ENCODE results near the gene TPPP3.

Gene TPPP3

DNA sequence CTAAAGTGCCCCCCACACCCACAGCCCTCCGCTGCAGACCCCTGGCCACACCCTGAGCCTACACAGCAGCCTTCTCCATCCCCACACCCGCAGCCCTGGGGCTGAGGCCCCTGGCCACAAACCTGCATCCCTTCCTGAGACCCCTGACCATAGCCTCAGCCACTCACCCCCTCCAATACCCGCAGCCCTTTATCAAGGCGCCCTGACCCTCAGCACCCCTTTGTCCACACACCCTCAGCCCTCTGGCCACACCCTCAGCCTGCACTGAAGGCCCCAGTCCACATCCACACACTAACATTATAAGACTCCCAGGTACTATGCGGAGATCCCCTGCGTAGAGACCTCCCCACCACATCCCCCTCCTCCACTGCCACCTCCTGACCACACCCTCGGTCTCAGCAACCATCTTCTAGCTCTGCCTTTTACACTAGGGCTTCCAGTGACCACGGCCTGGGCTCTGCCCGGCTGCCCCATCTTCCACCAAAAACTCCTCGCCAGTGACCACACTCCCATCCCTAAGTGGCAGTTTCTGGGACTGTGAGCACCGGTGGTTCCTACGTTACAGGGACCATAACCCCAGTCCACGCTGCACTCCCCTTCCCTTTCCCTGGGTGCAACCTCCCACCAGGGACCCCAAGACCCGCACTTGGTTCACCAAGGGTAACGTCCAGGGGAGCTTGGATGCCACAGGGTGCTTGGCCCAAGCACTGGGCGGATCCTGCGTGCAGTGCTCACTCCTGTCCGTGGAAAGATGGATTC is 818 bp downstream of the TPPP3 start:
- no peak; the same call in 2 of the 3 replicates for ATAC-seq
- TF ChIP-seq ARNTL (CRISPR knock-in tag; IDR thresholded peaks at IDR 0.05; ENCODE audit: borderline replicate concordance, low read depth) = no peak
- no peak for TF ChIP-seq ZNF565 (CRISPR knock-in tag; conservative IDR thresholded peaks at IDR 0.05; ENCODE audit: low read depth)
- no peak for TF ChIP-seq ZNF8 (CRISPR knock-in tag; IDR thresholded peaks at IDR 0.05)
- no peak for TF ChIP-seq CSDC2 (CRISPR knock-in tag; IDR thresholded peaks at IDR 0.05)
- TF ChIP-seq TOX (CRISPR knock-in tag; IDR thresholded peaks at IDR 0.05; ENCODE audit: borderline replicate concordance) = no peak
- no peak for TF ChIP-seq ZFP3 (CRISPR knock-in tag; IDR thresholded peaks at IDR 0.05)
- TF ChIP-seq, protein P1, sequence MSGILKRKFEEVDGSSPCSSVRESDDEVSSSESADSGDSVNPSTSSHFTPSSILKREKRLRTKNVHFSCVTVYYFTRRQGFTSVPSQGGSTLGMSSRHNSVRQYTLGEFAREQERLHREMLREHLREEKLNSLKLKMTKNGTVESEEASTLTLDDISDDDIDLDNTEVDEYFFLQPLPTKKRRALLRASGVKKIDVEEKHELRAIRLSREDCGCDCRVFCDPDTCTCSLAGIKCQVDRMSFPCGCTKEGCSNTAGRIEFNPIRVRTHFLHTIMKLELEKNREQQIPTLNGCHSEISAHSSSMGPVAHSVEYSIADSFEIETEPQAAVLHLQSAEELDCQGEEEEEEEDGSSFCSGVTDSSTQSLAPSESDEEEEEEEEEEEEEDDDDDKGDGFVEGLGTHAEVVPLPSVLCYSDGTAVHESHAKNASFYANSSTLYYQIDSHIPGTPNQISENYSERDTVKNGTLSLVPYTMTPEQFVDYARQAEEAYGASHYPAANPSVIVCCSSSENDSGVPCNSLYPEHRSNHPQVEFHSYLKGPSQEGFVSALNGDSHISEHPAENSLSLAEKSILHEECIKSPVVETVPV (CRISPR knock-in tag; IDR thresholded peaks at IDR 0.05) = no peak
- TF ChIP-seq, protein P2, sequence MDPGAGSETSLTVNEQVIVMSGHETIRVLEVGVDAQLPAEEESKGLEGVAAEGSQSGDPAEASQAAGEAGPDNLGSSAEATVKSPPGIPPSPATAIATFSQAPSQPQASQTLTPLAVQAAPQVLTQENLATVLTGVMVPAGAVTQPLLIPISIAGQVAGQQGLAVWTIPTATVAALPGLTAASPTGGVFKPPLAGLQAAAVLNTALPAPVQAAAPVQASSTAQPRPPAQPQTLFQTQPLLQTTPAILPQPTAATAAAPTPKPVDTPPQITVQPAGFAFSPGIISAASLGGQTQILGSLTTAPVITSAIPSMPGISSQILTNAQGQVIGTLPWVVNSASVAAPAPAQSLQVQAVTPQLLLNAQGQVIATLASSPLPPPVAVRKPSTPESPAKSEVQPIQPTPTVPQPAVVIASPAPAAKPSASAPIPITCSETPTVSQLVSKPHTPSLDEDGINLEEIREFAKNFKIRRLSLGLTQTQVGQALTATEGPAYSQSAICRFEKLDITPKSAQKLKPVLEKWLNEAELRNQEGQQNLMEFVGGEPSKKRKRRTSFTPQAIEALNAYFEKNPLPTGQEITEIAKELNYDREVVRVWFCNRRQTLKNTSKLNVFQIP (CRISPR knock-in tag; IDR thresholded peaks at IDR 0.05; ENCODE audit: borderline replicate concordance, low read depth) = no peak
- TF ChIP-seq ZC3H10 (CRISPR knock-in tag; IDR thresholded peaks at IDR 0.05) = no peak
- TF ChIP-seq, protein P3, sequence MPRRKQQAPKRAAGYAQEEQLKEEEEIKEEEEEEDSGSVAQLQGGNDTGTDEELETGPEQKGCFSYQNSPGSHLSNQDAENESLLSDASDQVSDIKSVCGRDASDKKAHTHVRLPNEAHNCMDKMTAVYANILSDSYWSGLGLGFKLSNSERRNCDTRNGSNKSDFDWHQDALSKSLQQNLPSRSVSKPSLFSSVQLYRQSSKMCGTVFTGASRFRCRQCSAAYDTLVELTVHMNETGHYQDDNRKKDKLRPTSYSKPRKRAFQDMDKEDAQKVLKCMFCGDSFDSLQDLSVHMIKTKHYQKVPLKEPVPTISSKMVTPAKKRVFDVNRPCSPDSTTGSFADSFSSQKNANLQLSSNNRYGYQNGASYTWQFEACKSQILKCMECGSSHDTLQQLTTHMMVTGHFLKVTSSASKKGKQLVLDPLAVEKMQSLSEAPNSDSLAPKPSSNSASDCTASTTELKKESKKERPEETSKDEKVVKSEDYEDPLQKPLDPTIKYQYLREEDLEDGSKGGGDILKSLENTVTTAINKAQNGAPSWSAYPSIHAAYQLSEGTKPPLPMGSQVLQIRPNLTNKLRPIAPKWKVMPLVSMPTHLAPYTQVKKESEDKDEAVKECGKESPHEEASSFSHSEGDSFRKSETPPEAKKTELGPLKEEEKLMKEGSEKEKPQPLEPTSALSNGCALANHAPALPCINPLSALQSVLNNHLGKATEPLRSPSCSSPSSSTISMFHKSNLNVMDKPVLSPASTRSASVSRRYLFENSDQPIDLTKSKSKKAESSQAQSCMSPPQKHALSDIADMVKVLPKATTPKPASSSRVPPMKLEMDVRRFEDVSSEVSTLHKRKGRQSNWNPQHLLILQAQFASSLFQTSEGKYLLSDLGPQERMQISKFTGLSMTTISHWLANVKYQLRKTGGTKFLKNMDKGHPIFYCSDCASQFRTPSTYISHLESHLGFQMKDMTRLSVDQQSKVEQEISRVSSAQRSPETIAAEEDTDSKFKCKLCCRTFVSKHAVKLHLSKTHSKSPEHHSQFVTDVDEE (CRISPR knock-in tag; IDR thresholded peaks at IDR 0.05) = no peak
- no peak for TF ChIP-seq OSR1 (CRISPR knock-in tag; IDR thresholded peaks at IDR 0.05)
- no peak for TF ChIP-seq BACH2 (CRISPR knock-in tag; IDR thresholded peaks at IDR 0.05; ENCODE audit: borderline replicate concordance)
- no peak for TF ChIP-seq TCF4 (CRISPR knock-in tag; IDR thresholded peaks at IDR 0.05; ENCODE audit: borderline replicate concordance)
- no peak for TF ChIP-seq RARB (CRISPR knock-in tag; IDR thresholded peaks at IDR 0.05)
- no peak for TF ChIP-seq GLIS3 (CRISPR knock-in tag; IDR thresholded peaks at IDR 0.05)
- no peak for TF ChIP-seq ISL1 (CRISPR knock-in tag; IDR thresholded peaks at IDR 0.05)
- TF ChIP-seq ZFP30 (CRISPR knock-in tag; IDR thresholded peaks at IDR 0.05) = no peak

DNA sequence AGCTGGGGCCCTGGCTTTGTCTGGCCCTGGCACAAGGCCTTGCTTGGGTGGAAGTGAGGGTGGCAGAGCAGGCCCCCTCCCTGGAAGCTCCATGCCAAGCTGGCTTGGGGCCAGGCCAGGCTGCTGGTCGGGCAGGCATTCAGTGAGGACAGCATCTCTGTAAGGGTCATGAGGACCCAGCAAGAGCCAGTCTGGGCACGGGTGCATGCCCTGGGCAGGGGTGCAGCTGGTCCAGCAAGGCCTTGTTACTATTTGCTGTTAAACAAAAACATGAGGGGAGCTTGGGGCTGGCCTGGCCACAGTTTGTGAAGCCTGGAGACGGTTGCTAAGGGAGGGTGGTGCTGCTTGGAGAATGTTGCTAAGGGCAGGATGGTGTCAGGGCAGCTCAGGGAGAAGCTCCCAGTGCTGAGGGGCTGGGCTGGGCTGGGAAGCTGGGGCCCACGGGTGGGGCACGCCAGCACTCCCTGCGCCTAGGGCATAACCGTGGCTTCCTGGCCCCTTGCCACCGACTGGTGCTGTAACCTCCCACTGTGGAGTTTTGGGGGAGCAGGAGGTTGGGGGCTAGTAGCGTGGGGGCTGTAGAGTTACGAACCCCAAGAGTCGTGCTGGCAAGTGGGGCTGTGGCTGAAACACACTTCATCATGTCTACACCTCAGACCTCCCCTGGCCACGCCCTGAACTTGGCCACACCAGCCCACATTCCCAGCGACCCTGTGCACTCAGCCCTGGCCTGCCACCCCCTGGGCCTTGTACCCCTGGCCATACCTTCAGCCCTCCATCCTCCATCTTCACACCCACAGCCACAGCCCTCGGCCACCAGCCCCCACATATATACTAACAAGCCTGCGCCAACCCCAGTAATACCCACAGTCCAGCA is 1.6 kb downstream of the TPPP3 start:
- no peak for ATAC-seq
- TF ChIP-seq ZNF8 (CRISPR knock-in tag; IDR thresholded peaks at IDR 0.05) (no peak), ZFP30 (CRISPR knock-in tag; IDR thresholded peaks at IDR 0.05) (no peak), CSDC2 (CRISPR knock-in tag; IDR thresholded peaks at IDR 0.05) (no peak), TOX (CRISPR knock-in tag; IDR thresholded peaks at IDR 0.05; ENCODE audit: borderline replicate concordance) (no peak), GLIS3 (CRISPR knock-in tag; IDR thresholded peaks at IDR 0.05) (no peak), SNAI2 (CRISPR knock-in tag; IDR thresholded peaks at IDR 0.05) (no peak), ISL1 (CRISPR knock-in tag; IDR thresholded peaks at IDR 0.05) (no peak), ESRRG (CRISPR knock-in tag; IDR thresholded peaks at IDR 0.05) (no peak), ZNF70 (CRISPR knock-in tag; IDR thresholded peaks at IDR 0.05) (no peak), ARNTL (CRISPR knock-in tag; IDR thresholded peaks at IDR 0.05; ENCODE audit: borderline replicate concordance, low read depth) (no peak), OSR1 (CRISPR knock-in tag; IDR thresholded peaks at IDR 0.05) (no peak), TCF4 (CRISPR knock-in tag; IDR thresholded peaks at IDR 0.05; ENCODE audit: borderline replicate concordance) (no peak), BACH2 (CRISPR knock-in tag; IDR thresholded peaks at IDR 0.05; ENCODE audit: borderline replicate concordance) (no peak), ZC3H10 (CRISPR knock-in tag; IDR thresholded peaks at IDR 0.05) (no peak), ZNF565 (CRISPR knock-in tag; conservative IDR thresholded peaks at IDR 0.05; ENCODE audit: low read depth) (no peak), PPARA (CRISPR knock-in tag; IDR thresholded peaks at IDR 0.05; ENCODE audit: borderline replicate concordance) (no peak)
- TF ChIP-seq, protein P2 (CRISPR knock-in tag; IDR thresholded peaks at IDR 0.05; ENCODE audit: borderline replicate concordance, low read depth) = no peak
- TF ChIP-seq, protein P4, sequence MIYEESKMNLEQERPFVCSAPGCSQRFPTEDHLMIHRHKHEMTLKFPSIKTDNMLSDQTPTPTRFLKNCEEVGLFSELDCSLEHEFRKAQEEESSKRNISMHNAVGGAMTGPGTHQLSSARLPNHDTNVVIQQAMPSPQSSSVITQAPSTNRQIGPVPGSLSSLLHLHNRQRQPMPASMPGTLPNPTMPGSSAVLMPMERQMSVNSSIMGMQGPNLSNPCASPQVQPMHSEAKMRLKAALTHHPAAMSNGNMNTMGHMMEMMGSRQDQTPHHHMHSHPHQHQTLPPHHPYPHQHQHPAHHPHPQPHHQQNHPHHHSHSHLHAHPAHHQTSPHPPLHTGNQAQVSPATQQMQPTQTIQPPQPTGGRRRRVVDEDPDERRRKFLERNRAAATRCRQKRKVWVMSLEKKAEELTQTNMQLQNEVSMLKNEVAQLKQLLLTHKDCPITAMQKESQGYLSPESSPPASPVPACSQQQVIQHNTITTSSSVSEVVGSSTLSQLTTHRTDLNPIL (CRISPR knock-in tag; IDR thresholded peaks at IDR 0.05; ENCODE audit: low read depth) = no peak
- TF ChIP-seq, protein P5, sequence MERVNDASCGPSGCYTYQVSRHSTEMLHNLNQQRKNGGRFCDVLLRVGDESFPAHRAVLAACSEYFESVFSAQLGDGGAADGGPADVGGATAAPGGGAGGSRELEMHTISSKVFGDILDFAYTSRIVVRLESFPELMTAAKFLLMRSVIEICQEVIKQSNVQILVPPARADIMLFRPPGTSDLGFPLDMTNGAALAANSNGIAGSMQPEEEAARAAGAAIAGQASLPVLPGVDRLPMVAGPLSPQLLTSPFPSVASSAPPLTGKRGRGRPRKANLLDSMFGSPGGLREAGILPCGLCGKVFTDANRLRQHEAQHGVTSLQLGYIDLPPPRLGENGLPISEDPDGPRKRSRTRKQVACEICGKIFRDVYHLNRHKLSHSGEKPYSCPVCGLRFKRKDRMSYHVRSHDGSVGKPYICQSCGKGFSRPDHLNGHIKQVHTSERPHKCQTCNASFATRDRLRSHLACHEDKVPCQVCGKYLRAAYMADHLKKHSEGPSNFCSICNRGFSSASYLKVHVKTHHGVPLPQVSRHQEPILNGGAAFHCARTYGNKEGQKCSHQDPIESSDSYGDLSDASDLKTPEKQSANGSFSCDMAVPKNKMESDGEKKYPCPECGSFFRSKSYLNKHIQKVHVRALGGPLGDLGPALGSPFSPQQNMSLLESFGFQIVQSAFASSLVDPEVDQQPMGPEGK (CRISPR knock-in tag; IDR thresholded peaks at IDR 0.05; ENCODE audit: borderline replicate concordance) = no peak

Data from SK-N-SH treated with all-trans-retinoic acid at 6 μM for 48 hours (cell line).